H1 (cell line): ENCODE results near the gene KIFC1. TPM values are rescaled to one million over a fixed set of nuclear protein-coding genes. Genes with fewer than 3 reads are reported as not detected.

Experiments
- CTCF ChIA-PET: fragments of 300-600 bp; sonication (Branson Sonifier 250); formaldehyde crosslinking; loops from one replicate; lab custom pipeline; 2021; ENCODE audit not compliant: partially characterized antibody; lab: Charles Lee
- POLR2A ChIA-PET: fragments of 300-600 bp; sonication (Branson Sonifier 250); formaldehyde crosslinking; loops from one replicate; lab custom pipeline; 2021; ENCODE audit warnings: inconsistent platforms; ENCODE audit not compliant: partially characterized antibody; lab: Charles Lee
- DNase-seq, 2 experiments: peaks; one replicate each; pipeline versions ENCODE4 v3.0.0 to v3.0.0-alpha.2; 2010 to 2022; ENCODE audit warnings: low spot score in 2 of 2, low read depth in 1 of 2, mixed read lengths in 1 of 2
- FAIRE-seq: peaks from 2 replicates; lab custom pipeline; 2011; peaks lifted over from hg19 to GRCh38; lab: Jason Lieb, UNC
- H2AFZ ChIP-seq: 2 replicates; pipeline ENCODE4 v1.8.1; 2012; ENCODE audit warnings: low read length, inconsistent platforms
- H2AK5ac ChIP-seq: 2 replicates; pipeline ENCODE4 v1.6.1; 2013; ENCODE audit warnings: low read depth, low read length
- H2BK120ac ChIP-seq: replicated peaks from 2 replicates; pipeline ENCODE3; 2013; ENCODE audit warnings: low read depth, low read length, inconsistent platforms
- H2BK12ac ChIP-seq: 2 replicates; pipeline ENCODE4 v1.6.1; 2013; ENCODE audit warnings: low read depth, low read length
- H2BK15ac ChIP-seq: 2 replicates; pipeline ENCODE4 v1.6.1; 2013; ENCODE audit warnings: low read length
- H2BK20ac ChIP-seq: 2 replicates; pipeline ENCODE4 v1.6.1; 2013; ENCODE audit warnings: low read length
- H2BK5ac ChIP-seq: 2 replicates; pipeline ENCODE4 v1.6.1; 2013; ENCODE audit warnings: low read depth, low read length
- H3K14ac ChIP-seq: 2 replicates; pipeline ENCODE4 v1.6.1; 2013; ENCODE audit warnings: inconsistent platforms; ENCODE audit not compliant: insufficient read length
- H3K18ac ChIP-seq: 2 replicates; pipeline ENCODE4 v1.6.1; 2013; ENCODE audit warnings: low read length; ENCODE audit errors: extremely low read depth
- H3K23ac ChIP-seq: 2 replicates; pipeline ENCODE4 v1.6.1; 2013; ENCODE audit warnings: inconsistent platforms; ENCODE audit not compliant: insufficient read length
- H3K23me2 ChIP-seq: 2 replicates; pipeline ENCODE4 v1.6.1; 2013; ENCODE audit warnings: low read depth, low read length
- H3K27ac ChIP-seq: 2 replicates; pipeline ENCODE4 v1.6.1; 2011; ENCODE audit warnings: low read depth, low read length, inconsistent platforms
- H3K27me3 ChIP-seq, 4 experiments: replicated peaks in 1 of 4; 1 replicate in 1 of 4; 2 replicates in 3 of 4; pipeline versions ENCODE4 v1.6.1 to v1.8.1; 2011 to 2013; ENCODE audit warnings: low read length in 3 of 4, mild to moderate bottlenecking in 3 of 4, inconsistent platforms in 2 of 4, mixed read lengths in 2 of 4, moderate library complexity in 1 of 4; ENCODE audit not compliant: control insufficient read depth in 3 of 4, insufficient read depth in 3 of 4; ENCODE audit errors: extremely low read depth in 1 of 4
- H3K36me3 ChIP-seq, 4 experiments: 2 replicates each; pipeline versions ENCODE4 v1.6.1 to v1.8.1; 2011 to 2013; ENCODE audit warnings: mild to moderate bottlenecking in 4 of 4, low read length in 3 of 4, moderate library complexity in 2 of 4, control low read depth in 1 of 4, inconsistent platforms in 1 of 4; ENCODE audit not compliant: insufficient read depth in 4 of 4, control insufficient read depth in 2 of 4
- H3K4ac ChIP-seq: replicated peaks from 2 replicates; pipeline ENCODE3; 2013; ENCODE audit warnings: low read length, low read depth, mixed read lengths, inconsistent platforms; ENCODE audit not compliant: insufficient read length
- H3K4me1 ChIP-seq, 4 experiments: replicated peaks in 1 of 4; 1 replicate in 1 of 4; 2 replicates in 3 of 4; pipeline versions ENCODE4 v1.6.1 to v1.8.1; 2011 to 2013; ENCODE audit warnings: low read length in 3 of 4, inconsistent platforms in 2 of 4, mixed read lengths in 1 of 4; ENCODE audit not compliant: insufficient read depth in 4 of 4, control insufficient read depth in 3 of 4
- H3K4me2 ChIP-seq, 2 experiments: 2 replicates each; pipeline versions ENCODE4 v1.6.1 to v1.8.1; 2011 to 2013; ENCODE audit warnings: low read depth in 2 of 2, low read length in 2 of 2, control low read depth in 1 of 2, inconsistent platforms in 1 of 2, mild to moderate bottlenecking in 1 of 2; ENCODE audit not compliant: insufficient read depth in 1 of 2
- H3K4me3 ChIP-seq, 4 experiments: fragments of 200-600, 300-600 bp in 1 of 4; sonication (generic), shearing (Covaris generic), sonication (Bioruptor Twin) in 1 of 4; 2 replicates each; pipeline versions ENCODE4 v1.5.1 to v1.8.1; 2011 to 2016; ENCODE audit warnings: low read length in 4 of 4, low read depth in 3 of 4, control low read depth in 2 of 4, inconsistent platforms in 2 of 4, mild to moderate bottlenecking in 2 of 4, mixed read lengths in 1 of 4, moderate library complexity in 1 of 4; ENCODE audit not compliant: insufficient read depth in 2 of 4; ENCODE audit errors: extremely low read depth in 1 of 4
- H3K56ac ChIP-seq: replicated peaks from 2 replicates; pipeline ENCODE3; 2013; ENCODE audit warnings: low read depth, mild to moderate bottlenecking, mixed read lengths, low read length, inconsistent platforms; ENCODE audit not compliant: insufficient read length
- H3K79me1 ChIP-seq: 2 replicates; pipeline ENCODE4 v1.6.1; 2013; ENCODE audit warnings: low read depth, low read length, control low read depth
- H3K79me2 ChIP-seq, 2 experiments: 2 replicates each; pipeline versions ENCODE4 v1.6.1 to v1.8.1; 2012 to 2013; ENCODE audit warnings: low read length in 2 of 2, mild to moderate bottlenecking in 2 of 2, inconsistent platforms in 1 of 2; ENCODE audit not compliant: insufficient read depth in 2 of 2, control insufficient read depth in 1 of 2
- H3K9ac ChIP-seq, 4 experiments: replicated peaks in 1 of 4; 1 replicate in 1 of 4; 2 replicates in 3 of 4; pipeline versions ENCODE4 v1.6.1 to v1.8.1; 2011 to 2013; ENCODE audit warnings: low read depth in 3 of 4, low read length in 3 of 4, control low read depth in 2 of 4, mild to moderate bottlenecking in 2 of 4, moderate library complexity in 2 of 4, inconsistent platforms in 1 of 4; ENCODE audit errors: extremely low read depth in 1 of 4
- H3K9me3 ChIP-seq, 2 experiments: 2 replicates each; pipeline versions ENCODE4 v1.6.1 to v1.8.1; 2012 to 2013; ENCODE audit warnings: mild to moderate bottlenecking in 2 of 2, moderate library complexity in 2 of 2, control low read depth in 1 of 2, inconsistent platforms in 1 of 2, low read depth in 1 of 2, low read length in 1 of 2, mixed read lengths in 1 of 2; ENCODE audit not compliant: insufficient read depth in 2 of 2
- H4K20me1 ChIP-seq, 2 experiments: replicated peaks in 1 of 2; 2 replicates each; pipeline versions ENCODE3 to v1.8.1; 2011 to 2013; ENCODE audit warnings: inconsistent platforms in 2 of 2, low read length in 2 of 2, mild to moderate bottlenecking in 1 of 2; ENCODE audit not compliant: insufficient read depth in 2 of 2, control insufficient read depth in 1 of 2
- H4K5ac ChIP-seq: 2 replicates; pipeline ENCODE4 v1.6.1; 2013; ENCODE audit warnings: low read length, low read depth, mixed read lengths, inconsistent platforms; ENCODE audit not compliant: insufficient read length
- H4K8ac ChIP-seq: 2 replicates; pipeline ENCODE4 v1.8.0; 2013; ENCODE audit warnings: mild to moderate bottlenecking, moderate library complexity, low read length, inconsistent platforms; ENCODE audit not compliant: insufficient read depth; ENCODE audit errors: extremely low read depth
- H4K91ac ChIP-seq: replicated peaks from 2 replicates; pipeline ENCODE3; 2013; ENCODE audit warnings: low read length, mixed read lengths, inconsistent platforms; ENCODE audit not compliant: insufficient read length
- BRCA1 ChIP-seq: IDR thresholded peaks from 2 replicates; pipeline ENCODE4 v1.6.1; 2012; ENCODE audit warnings: low read depth, low read length, improper control_type of control experiment
- CBX5 ChIP-seq: fragments of 300-800, 300-1000 bp; sonication (generic); IDR thresholded peaks from 2 replicates; pipeline ENCODE4 v1.7.1; 2016; ENCODE audit warnings: antibody characterized with exemption, low read length, low read depth
- CHD2 ChIP-seq: IDR thresholded peaks from 2 replicates; pipeline ENCODE4 v1.6.1; 2012; ENCODE audit warnings: low read length, improper control_type of control experiment
- HDAC6 ChIP-seq: IDR thresholded peaks from one replicate; pipeline ENCODE4 v1.7.1; 2012; ENCODE audit warnings: low read depth, mild to moderate bottlenecking, inconsistent platforms, low read length, moderate library complexity
- POLR2AphosphoS5 ChIP-seq: IDR thresholded peaks from 2 replicates; pipeline ENCODE4 v1.6.1; 2011; ENCODE audit warnings: low read depth, low read length
- SAP30 ChIP-seq: fragments of 300-600 bp; sonication (generic); IDR thresholded peaks from 2 replicates; pipeline ENCODE4 v1.7.1; 2012; ENCODE audit warnings: low read length, moderate library complexity, mild to moderate bottlenecking, inconsistent platforms; ENCODE audit not compliant: insufficient read depth, insufficient replicate concordance
- SP1 ChIP-seq: IDR thresholded peaks from 2 replicates; pipeline ENCODE4 v1.6.1; 2011; ENCODE audit warnings: low read depth, low read length
- SP4 ChIP-seq: IDR thresholded peaks from 2 replicates; pipeline ENCODE4 v1.6.1; 2012; ENCODE audit warnings: low read length, inconsistent platforms
- SUZ12 ChIP-seq: fragments of 200-600 bp; sonication (generic); IDR thresholded peaks from 2 replicates; pipeline ENCODE4 v1.6.1; 2012; ENCODE audit warnings: mild to moderate bottlenecking, inconsistent platforms, low read length, moderate library complexity, mixed read lengths
- TAF1 ChIP-seq: IDR thresholded peaks from 2 replicates; pipeline ENCODE4 v1.6.1; 2011; ENCODE audit warnings: mild to moderate bottlenecking, low read depth, low read length
- WGBS, 2 experiments: shearing (Covaris generic) in 1 of 2; methylation state at CpG; one replicate each; pipeline versions ENCODE4 v1.1.6 to v1.1.7; 2013 to 2015; ENCODE audit warnings: low lambda C conversion rate in 2 of 2, mixed read lengths in 2 of 2, inconsistent platforms in 1 of 2, low coverage in 1 of 2, missing lambda C conversion rate in 1 of 2; ENCODE audit not compliant: insufficient replicate concordance in 2 of 2, insufficient coverage in 1 of 2, insufficient read length in 1 of 2; ENCODE audit errors: extremely low coverage in 1 of 2, missing lambda C conversion rate in 1 of 2; 5-methylcytosine and 5-hydroxymethylcytosine counted together
- polyA plus RNA-seq, 7 experiments: library from polyadenylated mRNA; depleted of rRNA in 3 of 7; stranded (reverse) in 5 of 7; unstranded in 2 of 7; fragments of >200 nt in 5 of 7; fragments of 200-250 nt in 2 of 7; gene quantifications; 1 replicate in 5 of 7; 2 replicates in 1 of 7; 4 replicates in 1 of 7; pipeline versions ENCODE4 v1.2.1 to v1.2.3, GENCODE V29; 2011 to 2013; ENCODE audit warnings: missing spikeins in 2 of 7, mixed read lengths in 2 of 7
- total RNA-seq: library from RNA; stranded (reverse); fragmentation: NEBNext Ultra II Directional; extraction: Animal tissue kit (Norgen Biotek cat#: 25700); gene quantifications from 2 replicates; pipeline ENCODE4 v1.2.1, GENCODE V29; 2021
- TF ChIP-seq, protein P1 (sequence below): IDR thresholded peaks from 2 replicates; pipeline ENCODE4 v1.6.1; 2012; ENCODE audit warnings: low read length, inconsistent platforms
- TF ChIP-seq, protein P2 (sequence below): IDR thresholded peaks from 2 replicates; pipeline ENCODE4 v1.6.1; 2012; ENCODE audit warnings: inconsistent platforms

Gene KIFC1
- total and polyA plus RNA-seq, 2 of the 8 experiments (the other 6 are each of a cell fraction or from before 2014, with no cell fraction given), result 46.6 to 64.3 TPM

GRCh38 chr6:33356295-33356694 lies 35.3 kb upstream of the KIFC1 start:
- 81% methylated on average over 3 of the region's 3 CpGs; no CpG with 5 or more reads in 1 of the 2 experiments for WGBS, 2 experiments
- TF ChIP-seq SAP30 (no peak), HDAC6 (no peak), SUZ12 (no peak), BRCA1 (no peak), POLR2AphosphoS5 (no peak), SP4 (no peak), CHD2 (no peak), SP1 (no peak), CBX5 (no peak), TAF1 (no peak)
- TF ChIP-seq, protein P1, sequence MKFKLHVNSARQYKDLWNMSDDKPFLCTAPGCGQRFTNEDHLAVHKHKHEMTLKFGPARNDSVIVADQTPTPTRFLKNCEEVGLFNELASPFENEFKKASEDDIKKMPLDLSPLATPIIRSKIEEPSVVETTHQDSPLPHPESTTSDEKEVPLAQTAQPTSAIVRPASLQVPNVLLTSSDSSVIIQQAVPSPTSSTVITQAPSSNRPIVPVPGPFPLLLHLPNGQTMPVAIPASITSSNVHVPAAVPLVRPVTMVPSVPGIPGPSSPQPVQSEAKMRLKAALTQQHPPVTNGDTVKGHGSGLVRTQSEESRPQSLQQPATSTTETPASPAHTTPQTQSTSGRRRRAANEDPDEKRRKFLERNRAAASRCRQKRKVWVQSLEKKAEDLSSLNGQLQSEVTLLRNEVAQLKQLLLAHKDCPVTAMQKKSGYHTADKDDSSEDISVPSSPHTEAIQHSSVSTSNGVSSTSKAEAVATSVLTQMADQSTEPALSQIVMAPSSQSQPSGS, result no peak
- TF ChIP-seq, protein P2, sequence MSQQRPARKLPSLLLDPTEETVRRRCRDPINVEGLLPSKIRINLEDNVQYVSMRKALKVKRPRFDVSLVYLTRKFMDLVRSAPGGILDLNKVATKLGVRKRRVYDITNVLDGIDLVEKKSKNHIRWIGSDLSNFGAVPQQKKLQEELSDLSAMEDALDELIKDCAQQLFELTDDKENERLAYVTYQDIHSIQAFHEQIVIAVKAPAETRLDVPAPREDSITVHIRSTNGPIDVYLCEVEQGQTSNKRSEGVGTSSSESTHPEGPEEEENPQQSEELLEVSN, result no peak

More at GRCh38 chr6:33356295-33356694, 35.3 kb upstream of the KIFC1 start:
- Histone ChIP-seq H2BK120ac (no peak overlapping the region), H2BK15ac (no peak overlapping the region), H2BK20ac (no peak overlapping the region), H3K23me2 (no peaks in the 10 kb centered on the region), H3K9me3 (peaks cover 0 to 4% of the 10 kb centered on the region in 2 experiments; a peak in 1 of 4 replicates), H3K79me2 (no peaks in the 10 kb centered on the region), H4K20me1 (no peaks in the 10 kb centered on the region), H3K23ac (no peak overlapping the region), H2BK5ac (no peak overlapping the region), H3K4me2 (no peak overlapping the region), H3K14ac (no peak overlapping the region), H3K9ac (no peak overlapping the region), H3K36me3 (no peaks in the 10 kb centered on the region), H4K8ac (no peak overlapping the region), H3K56ac (no peak overlapping the region), H2AFZ (no peak overlapping the region), H3K27me3 (no peaks in the 10 kb centered on the region), H3K79me1 (no peaks in the 10 kb centered on the region), H4K91ac (no peak overlapping the region), H3K27ac (no peak overlapping the region), H3K4me1 (no peaks in the 10 kb centered on the region), H2AK5ac (peak overlapping the region; percentile 24; the same call in 1 of the 2 replicates), H4K5ac (no peak overlapping the region), H3K4ac (no peak overlapping the region), H3K18ac (no peak overlapping the region), H2BK12ac (no peak overlapping the region), H3K4me3 (no peak overlapping the region)
- no peak for FAIRE-seq
- no peak for DNase-seq
- CTCF ChIA-PET, result interaction anchor here (1.0 to 1.2 kb wide), 2 partner anchors 9 to 11 kb away, joined by 3 to 6 read pairs; no protein-coding TSS in a partner anchor
- POLR2A ChIA-PET, result interaction anchor here (1.2 kb wide), 1 partner anchor 85 kb away, joined by 3 read pairs; the partner anchor contains the start of genes RPS18 and VPS52
